OCI-LY1 (cell line): Measurements from ENCODE around the gene ATG9A.

Experiments
- H2AFZ ChIP-seq: fragments of 200-600 bp; sonication (generic), shearing (Covaris generic); 2 replicates; pipeline ENCODE4 v1.6.0; 2014; ENCODE audit warnings: antibody characterized with exemption, mild to moderate bottlenecking, low read length
- H3F3A ChIP-seq: fragments of 200-600 bp; sonication (generic), shearing (Covaris generic); 2 replicates; pipeline ENCODE4 v1.6.0; 2014; ENCODE audit warnings: mild to moderate bottlenecking, antibody characterized with exemption, low read length, moderate library complexity; ENCODE audit not compliant: insufficient read depth
- H3K27ac ChIP-seq: fragments of 200-600 bp; sonication (generic); 2 replicates; pipeline ENCODE4 v1.5.1; 2014; ENCODE audit warnings: low read length, mixed run types, mild to moderate bottlenecking, low read depth; ENCODE audit not compliant: poor library complexity, severe bottlenecking
- H3K27me3 ChIP-seq: fragments of 200-600 bp; sonication (generic); 2 replicates; pipeline ENCODE4 v1.6.0; 2014; ENCODE audit warnings: antibody characterized with exemption, mild to moderate bottlenecking, low read length, moderate library complexity; ENCODE audit not compliant: insufficient read depth
- H3K36me3 ChIP-seq: fragments of 200-600 bp; sonication (generic); 2 replicates; pipeline ENCODE4 v1.6.1; 2014; ENCODE audit warnings: mild to moderate bottlenecking, antibody characterized with exemption, low read length, moderate library complexity, mixed read lengths; ENCODE audit not compliant: insufficient read depth
- H3K4me1 ChIP-seq: fragments of 200-600 bp; sonication (generic); 2 replicates; pipeline ENCODE4 v1.5.1; 2014; ENCODE audit warnings: mild to moderate bottlenecking, low read length, moderate library complexity; ENCODE audit not compliant: insufficient read depth, severe bottlenecking
- H3K4me2 ChIP-seq: fragments of 200-600 bp; sonication (generic), shearing (Covaris generic); 2 replicates; pipeline ENCODE4 v1.6.1; 2014; ENCODE audit warnings: low read length
- H3K4me3 ChIP-seq: fragments of 200-600 bp; sonication (generic); 2 replicates; pipeline ENCODE4 v1.5.1; 2014; ENCODE audit warnings: low read length, low read depth, mild to moderate bottlenecking, mixed read lengths; ENCODE audit not compliant: poor library complexity, severe bottlenecking
- H3K79me2 ChIP-seq: fragments of 200-600 bp; shearing (Covaris generic); 2 replicates; pipeline ENCODE4 v1.6.1; 2016; ENCODE audit warnings: mixed run types, low read length, mixed read lengths; ENCODE audit not compliant: insufficient read depth
- H3K9ac ChIP-seq: fragments of 200-600 bp; sonication (generic), shearing (Covaris generic); 2 replicates; pipeline ENCODE4 v1.6.1; 2014; ENCODE audit warnings: mild to moderate bottlenecking, low read length, mixed read lengths
- H3K9me2 ChIP-seq: fragments of 200-600 bp; sonication (generic), shearing (Covaris generic); 2 replicates; pipeline ENCODE4 v1.6.1; 2014; ENCODE audit warnings: low read depth, mild to moderate bottlenecking, low read length, mixed read lengths
- H3K9me3 ChIP-seq: fragments of 200-600 bp; shearing (Covaris generic); 2 replicates; pipeline ENCODE4 v1.6.1; 2014; ENCODE audit warnings: low read length, mixed read lengths
- H4K20me1 ChIP-seq: fragments of 200-600 bp; sonication (generic), shearing (Covaris generic); 2 replicates; pipeline ENCODE4 v1.6.0; 2016; ENCODE audit warnings: mild to moderate bottlenecking, low read length; ENCODE audit not compliant: insufficient read depth
- EZH2 ChIP-seq: fragments of 200-600 bp; sonication (generic), shearing (Covaris generic); IDR thresholded peaks from 2 replicates; pipeline ENCODE4 v1.8.0; 2017; ENCODE audit warnings: borderline replicate concordance, mixed run types, mild to moderate bottlenecking, antibody characterized with exemption, low read length, moderate library complexity, mixed read lengths
- TF ChIP-seq, protein P1 (sequence below): fragments of 200-600 bp; sonication (generic), shearing (Covaris generic); IDR thresholded peaks from 2 replicates; pipeline ENCODE4 v1.5.1; 2017; ENCODE audit warnings: mild to moderate bottlenecking, antibody characterized with exemption, low read length, moderate library complexity, mixed read lengths

Gene ATG9A

DNA sequence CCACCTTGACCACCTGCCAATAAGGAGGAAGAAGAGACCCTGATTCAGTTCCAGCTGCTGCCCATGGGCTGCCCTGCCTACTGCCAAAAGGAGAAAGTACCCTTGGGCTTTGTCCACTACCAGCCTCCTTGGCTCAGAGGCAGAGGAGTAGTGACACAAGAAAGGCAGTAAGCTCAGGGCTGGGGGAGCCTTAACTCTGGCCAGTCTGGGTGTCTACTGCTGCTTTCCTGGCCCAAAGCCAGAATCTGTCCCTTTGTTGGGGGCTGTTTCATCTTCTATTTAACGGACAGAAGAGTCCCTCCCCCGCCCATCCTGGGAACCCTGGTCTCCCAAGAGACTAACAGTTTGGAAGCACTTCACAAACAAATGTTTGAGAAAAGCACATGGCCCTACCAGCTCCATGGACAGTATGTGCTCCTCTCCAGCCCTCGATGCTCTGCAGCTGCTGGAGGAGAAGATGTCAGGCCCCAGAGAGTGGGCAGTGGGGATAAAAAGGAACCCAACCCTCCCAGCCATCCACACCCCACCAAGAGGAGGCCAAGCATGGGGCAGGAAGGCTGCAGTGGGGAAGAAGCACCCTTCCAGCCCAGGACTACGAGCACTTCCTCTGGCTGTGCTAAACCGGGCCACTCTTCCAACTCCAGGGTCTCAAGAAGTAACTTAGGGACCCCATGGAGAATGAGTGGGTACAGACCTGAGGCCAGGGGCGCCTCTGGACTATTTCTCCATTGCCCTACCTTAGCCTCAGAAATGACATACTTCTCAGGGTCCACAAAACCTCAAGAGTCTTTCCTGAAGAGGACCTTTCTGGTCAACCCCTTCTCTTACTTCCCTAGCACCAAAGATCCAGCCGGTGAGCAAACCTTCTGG lies 1.2 kb downstream of the ATG9A start:
- H3K4me3 ChIP-seq = peak overlapping the region; percentile 87
- H3K9me2 ChIP-seq = no peaks in the 10 kb centered on the region
- peaks cover 24% of the 10 kb centered on the region for H3K4me1 ChIP-seq
- TF ChIP-seq, protein P1, sequence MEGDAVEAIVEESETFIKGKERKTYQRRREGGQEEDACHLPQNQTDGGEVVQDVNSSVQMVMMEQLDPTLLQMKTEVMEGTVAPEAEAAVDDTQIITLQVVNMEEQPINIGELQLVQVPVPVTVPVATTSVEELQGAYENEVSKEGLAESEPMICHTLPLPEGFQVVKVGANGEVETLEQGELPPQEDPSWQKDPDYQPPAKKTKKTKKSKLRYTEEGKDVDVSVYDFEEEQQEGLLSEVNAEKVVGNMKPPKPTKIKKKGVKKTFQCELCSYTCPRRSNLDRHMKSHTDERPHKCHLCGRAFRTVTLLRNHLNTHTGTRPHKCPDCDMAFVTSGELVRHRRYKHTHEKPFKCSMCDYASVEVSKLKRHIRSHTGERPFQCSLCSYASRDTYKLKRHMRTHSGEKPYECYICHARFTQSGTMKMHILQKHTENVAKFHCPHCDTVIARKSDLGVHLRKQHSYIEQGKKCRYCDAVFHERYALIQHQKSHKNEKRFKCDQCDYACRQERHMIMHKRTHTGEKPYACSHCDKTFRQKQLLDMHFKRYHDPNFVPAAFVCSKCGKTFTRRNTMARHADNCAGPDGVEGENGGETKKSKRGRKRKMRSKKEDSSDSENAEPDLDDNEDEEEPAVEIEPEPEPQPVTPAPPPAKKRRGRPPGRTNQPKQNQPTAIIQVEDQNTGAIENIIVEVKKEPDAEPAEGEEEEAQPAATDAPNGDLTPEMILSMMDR = no peak
- TF ChIP-seq EZH2 = no peak
- peak overlapping the region; percentile 100 for H3K9ac ChIP-seq
- no peaks in the 10 kb centered on the region for H3F3A ChIP-seq
- peaks cover 13% of the 10 kb centered on the region for H3K79me2 ChIP-seq
- no peaks in the 10 kb centered on the region for H3K9me3 ChIP-seq
- H3K36me3 ChIP-seq = peaks cover 57% of the 10 kb centered on the region
- no peaks in the 10 kb centered on the region for H4K20me1 ChIP-seq
- H3K27ac ChIP-seq = peak overlapping the region; percentile 7
- peak overlapping the region; percentile 99 for H3K4me2 ChIP-seq
- no peak overlapping the region for H2AFZ ChIP-seq
- H3K27me3 ChIP-seq = no peaks in the 10 kb centered on the region

DNA sequence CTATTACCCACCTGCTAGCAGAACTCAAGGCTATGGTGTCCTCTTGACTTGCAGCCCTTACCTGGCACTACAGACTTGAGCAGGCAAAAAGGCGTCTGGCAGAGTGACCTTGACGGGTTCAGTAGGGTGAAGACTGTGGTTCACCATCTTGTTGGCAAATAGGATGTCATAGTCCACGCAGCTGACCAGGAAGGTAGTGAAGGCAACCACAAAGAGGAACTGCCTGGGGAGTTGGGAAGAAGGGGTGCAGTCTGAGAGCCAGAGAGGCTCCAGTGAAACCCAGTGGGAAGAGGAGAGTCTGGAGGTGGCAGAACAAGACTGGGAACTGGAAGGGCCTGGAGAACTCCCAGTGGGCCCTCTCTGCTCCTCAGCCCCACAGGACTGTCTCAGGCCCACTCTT lies 4.1 kb downstream of the ATG9A start:
- no peaks in the 10 kb centered on the region for H4K20me1 ChIP-seq
- peaks cover 65% of the 10 kb centered on the region for H3K36me3 ChIP-seq
- TF ChIP-seq, protein P1 = no peak
- no peak for TF ChIP-seq EZH2
- H3K9me3 ChIP-seq = no peaks in the 10 kb centered on the region
- H3F3A ChIP-seq = no peaks in the 10 kb centered on the region
- H3K9me2 ChIP-seq = no peaks in the 10 kb centered on the region
- no peak overlapping the region for H3K4me3 ChIP-seq
- H3K27me3 ChIP-seq = no peaks in the 10 kb centered on the region
- H2AFZ ChIP-seq = no peak overlapping the region
- H3K4me2 ChIP-seq = no peak overlapping the region
- H3K27ac ChIP-seq = no peak overlapping the region
- peaks cover 13% of the 10 kb centered on the region for H3K79me2 ChIP-seq
- no peak overlapping the region for H3K9ac ChIP-seq
- H3K4me1 ChIP-seq = peaks cover 15% of the 10 kb centered on the region

DNA sequence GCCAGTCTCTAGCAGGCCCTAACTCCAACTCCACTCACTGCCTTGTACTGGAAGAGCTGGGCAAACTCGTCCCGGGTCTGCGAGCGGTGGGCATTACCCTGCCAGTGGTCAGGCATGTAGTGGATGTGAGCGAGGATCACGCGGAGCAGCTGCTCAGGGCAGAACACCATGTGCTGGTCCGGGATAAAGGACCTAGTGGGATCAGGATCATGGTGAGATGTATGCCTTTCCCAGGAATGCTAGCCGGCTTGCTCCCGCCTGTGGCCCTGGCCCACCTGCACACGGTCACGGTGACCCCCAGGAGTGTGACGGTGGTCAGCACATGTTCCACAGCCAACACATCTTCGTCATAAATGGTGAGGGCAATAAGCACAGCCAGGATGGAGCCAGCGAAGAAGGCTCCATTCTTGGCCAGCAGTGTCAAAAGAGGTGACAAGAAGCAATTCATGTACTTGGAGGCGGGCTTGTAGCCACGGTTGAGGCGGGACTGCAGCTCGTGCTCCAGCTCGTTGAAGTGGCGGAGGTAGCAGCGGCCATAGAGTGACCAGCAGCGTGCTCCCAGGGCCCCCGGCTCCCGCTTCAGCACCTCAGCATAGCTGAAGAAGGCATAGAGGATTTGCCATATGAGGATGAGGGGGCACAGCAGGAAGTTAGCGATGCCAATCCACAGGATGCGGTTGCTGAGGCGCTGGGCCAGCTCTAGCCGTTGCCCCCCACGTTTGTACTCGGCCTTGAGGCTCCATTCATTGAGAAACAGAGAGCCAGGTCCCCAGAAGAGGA lies 5.4 kb downstream of the ATG9A start:
- Histone ChIP-seq H3K27me3 (no peaks in the 10 kb centered on the region), H3K9ac (no peak overlapping the region), H4K20me1 (no peaks in the 10 kb centered on the region), H3K4me2 (no peak overlapping the region), H3K79me2 (peaks cover 13% of the 10 kb centered on the region), H3K36me3 (peaks cover 76% of the 10 kb centered on the region), H3F3A (no peaks in the 10 kb centered on the region), H3K4me1 (peaks cover 19% of the 10 kb centered on the region), H3K9me2 (no peaks in the 10 kb centered on the region), H3K9me3 (no peaks in the 10 kb centered on the region), H2AFZ (no peak overlapping the region), H3K4me3 (no peak overlapping the region), H3K27ac (no peak overlapping the region)
- TF ChIP-seq EZH2 = no peak
- TF ChIP-seq, protein P1 = no peak
